K562 (cell line): Measurements from ENCODE around the gene HOXB7. TPM values are rescaled to one million over a fixed set of nuclear protein-coding genes. Genes with fewer than 3 reads are reported as not detected.

ENCODE experiments used
- HDAC1 ChIP-seq, 2 experiments: fragments of 450-650 bp; IDR thresholded peaks; 2 replicates each; pipeline ENCODE4 v1.6.1; 2016 to 2017; ENCODE audit warnings: inconsistent platforms in 1 of 2, mild to moderate bottlenecking in 1 of 2, moderate library complexity in 1 of 2
- NRF1 ChIP-seq, 2 experiments: fragments of 450-650 bp; IDR thresholded peaks in 1 of 2; conservative IDR thresholded peaks in 1 of 2; 2 replicates each; pipeline ENCODE4 v1.6.1; 2014; ENCODE audit warnings: mild to moderate bottlenecking in 2 of 2
- POLR2AphosphoS5 ChIP-seq: IDR thresholded peaks from 2 replicates; pipeline ENCODE4 v1.6.1; 2011; ENCODE audit warnings: mild to moderate bottlenecking, low read depth, low read length, moderate library complexity; ENCODE audit not compliant: control insufficient read depth, insufficient read depth
- POLR2G ChIP-seq: fragments of 200-400 bp; formaldehyde crosslinking; IDR thresholded peaks from 2 replicates; pipeline ENCODE4 v1.6.1; 2017; ENCODE audit warnings: low read depth, mild to moderate bottlenecking, antibody characterized with exemption, low read length, moderate library complexity
- PRDM10 ChIP-seq: fragments of 450-650 bp; IDR thresholded peaks from 2 replicates; pipeline ENCODE4 v1.6.1; 2018; ENCODE audit not compliant: partially characterized antibody
- RAD21 ChIP-seq, 2 experiments: fragments of 250-450 bp in 1 of 2; fragments of 450-650 bp in 1 of 2; sonication (Bioruptor Pico) in 1 of 2; formaldehyde crosslinking in 1 of 2; IDR thresholded peaks in 1 of 2; conservative IDR thresholded peaks in 1 of 2; 2 replicates each; pipeline versions ENCODE4 v1.4.0 to v1.8.0; 2020 to 2022; ENCODE audit warnings: mild to moderate bottlenecking in 2 of 2, moderate library complexity in 1 of 2
- RBFOX2 ChIP-seq: fragments of 200-400 bp; formaldehyde crosslinking; IDR thresholded peaks from 2 replicates; pipeline ENCODE4 v1.6.1; 2017; ENCODE audit warnings: low read depth, mild to moderate bottlenecking, low read length, moderate library complexity
- SMARCE1 ChIP-seq: fragments of 450-650 bp; IDR thresholded peaks from 2 replicates; pipeline ENCODE4 v1.7.1; 2016; ENCODE audit warnings: mild to moderate bottlenecking
- TBP ChIP-seq: optimal IDR thresholded peaks from 2 replicates; pipeline ENCODE3; 2011; ENCODE audit warnings: low read depth, low read length, improper control_type of control experiment
- ZNF407 ChIP-seq: fragments of 450-650 bp; IDR thresholded peaks from 2 replicates; pipeline ENCODE4 v1.6.1; 2016; ENCODE audit warnings: low read depth
- ZNF584 ChIP-seq: fragments of 200-800 bp; sonication (Bioruptor generic); IDR thresholded peaks from 2 replicates; pipeline ENCODE4 v1.6.1; 2016; ENCODE audit warnings: low read depth, mild to moderate bottlenecking, missing genetic modification characterization, missing compliant biosample characterization
- ZNF740 ChIP-seq, 3 experiments: fragments of 200-800 bp in 1 of 3; sonication (Bioruptor generic) in 1 of 3; sonication (generic) in 1 of 3; formaldehyde crosslinking in 1 of 3; IDR thresholded peaks; 2 replicates each; pipeline versions ENCODE4 v1.6.1 to v1.8.0; 2016 to 2022; ENCODE audit warnings: mild to moderate bottlenecking in 2 of 3, missing compliant biosample characterization in 2 of 3, missing genetic modification characterization in 2 of 3, missing genetic modification reagents in 1 of 3
- polyA plus RNA-seq, 8 experiments: library from polyadenylated mRNA; depleted of rRNA in 4 of 8; stranded (reverse) in 5 of 8; unstranded in 3 of 8; fragments of >200 nt; fragmentation: Nextera tagmentation in 2 of 8; fragmentation: Illumina TruSeq in 1 of 8; extraction: Ambion mirVana in 2 of 8; extraction: Trizol in 1 of 8; gene quantifications; 2 replicates each; pipeline versions ENCODE4 v1.2.1 to v1.2.3, GENCODE V29; 2011 to 2014; ENCODE audit warnings: inconsistent platforms in 1 of 8, missing spikeins in 1 of 8
- total RNA-seq, 7 experiments: library from RNA; depleted of rRNA in 6 of 7; stranded (reverse); fragments of >200 nt in 6 of 7; fragmentation: Illumina TruSeq in 2 of 7; extraction: Trizol in 2 of 7; gene quantifications; 2 replicates each; pipeline versions ENCODE4 v1.2.1 to v1.2.3, GENCODE V29; 2011 to 2021; ENCODE audit warnings: low replicate concordance in 1 of 7

The HOXB7 gene
- total and polyA plus RNA-seq, 9 of the 15 experiments (the other 6 are each of a cell fraction or from before 2014, with no cell fraction given), result 5.5 to 16.7 (median 8.3) TPM

GRCh38 chr17:48603959-48604769, 6.7 kb downstream of the HOXB7 start (continued):
- peak; percentile 21 to 39; a peak in 2 of 4 replicates for TF ChIP-seq NRF1 (conservative IDR thresholded peaks at IDR 0.05 in 1 of 2, IDR thresholded peaks at IDR 0.05 in 1 of 2)
- 0 out of 4 replicates have a peak, but pooled peaks of 1 of the 2 experiments have one; percentile 16 for TF ChIP-seq HDAC1 (IDR thresholded peaks at IDR 0.05)
- TF ChIP-seq ZNF407, result peak; percentile 69
- 0 out of 2 replicates have a peak, but pooled peaks have one; percentile 7 for TF ChIP-seq SMARCE1
- TF ChIP-seq POLR2G, result peak; percentile 63
- 0 out of 4 replicates have a peak, but pooled peaks of 1 of the 2 experiments have one; percentile 2 for TF ChIP-seq RAD21 (CRISPR knock-in tag; conservative IDR thresholded peaks at IDR 0.05 in 1 of 2, IDR thresholded peaks at IDR 0.05 in 1 of 2)
- 0 out of 2 replicates have a peak, but pooled peaks have one; percentile 3 for TF ChIP-seq POLR2AphosphoS5
- TF ChIP-seq ZNF584, result no peak
- TF ChIP-seq PRDM10, result peak; percentile 90
- TF ChIP-seq TBP, result peak; percentile 29
- peak; percentile 66 for TF ChIP-seq RBFOX2
- TF ChIP-seq ZNF740 (CRISPR knock-in tag; IDR thresholded peaks at IDR 0.05), result peak; percentile 41
- TF ChIP-seq ZNF740 (tag; IDR thresholded peaks at IDR 0.05), result peak in 1 of 2 experiments; percentile 59; a peak in 2 of 4 replicates
